GM12878 (cell line): ENCODE results near the gene ITGB3BP. TPM values are rescaled to one million over a fixed set of nuclear protein-coding genes. Genes with fewer than 3 reads are reported as not detected.

ENCODE experiments used
- ATAC-seq: fragments of 200-7000 bp; cut with Tn5 transposase; 3 replicates; pipeline ENCODE4 v1.9.1; 2020; ENCODE audit warnings: mild to moderate bottlenecking, moderate library complexity
- BruUV-seq: library from RNA; stranded (reverse); fragments of 400-500 nt; replicated peaks from 2 replicates; lab custom pipeline; 2021; lab: Mats Ljungman, UMichigan
- CTCF ChIA-PET: fragments of 300-600 bp; sonication (Branson Sonifier 250); formaldehyde crosslinking; extraction: SDS; loops from one replicate; lab custom pipeline; 2021; ENCODE audit warnings: inconsistent platforms; lab: Yijun Ruan, JAX
- POLR2A ChIA-PET: fragments of 350-600 bp; formaldehyde crosslinking; extraction: SDS; loops from one replicate; lab custom pipeline; 2021; ENCODE audit warnings: inconsistent platforms; lab: Charles Lee
- RAD21 ChIA-PET: fragments of 300-600 bp; sonication (Branson Sonifier 250); formaldehyde crosslinking; loops from one replicate; lab custom pipeline; 2023; ENCODE audit warnings: antibody characterized with exemption; ENCODE audit not compliant: unreplicated experiment; lab: Charles Lee
- SMC1A ChIA-PET: fragments of 300-600 bp; sonication (Branson Sonifier 250); formaldehyde crosslinking; loops from one replicate; lab custom pipeline; 2023; ENCODE audit not compliant: unreplicated experiment, uncharacterized antibody; lab: Charles Lee
- DNase-seq: peaks from one replicate; pipeline ENCODE4 v3.0.0-alpha.2; 2011; ENCODE audit warnings: low read depth, low spot score
- FAIRE-seq: peaks from 3 replicates; lab custom pipeline; 2011; peaks lifted over from hg19 to GRCh38; lab: Jason Lieb, UNC
- H2AFZ ChIP-seq: 2 replicates; pipeline ENCODE4 v1.6.0; 2011; ENCODE audit warnings: low read depth, low read length, control low read depth; ENCODE audit not compliant: control insufficient read depth
- H3K27ac ChIP-seq: 2 replicates; pipeline ENCODE4 v1.5.1; 2011; ENCODE audit warnings: control low read depth; ENCODE audit not compliant: control insufficient read depth, insufficient read depth
- H3K27me3 ChIP-seq, 2 experiments: replicated peaks in 1 of 2; 2 replicates each; pipeline versions ENCODE4 v1.6.0 to v1.6.1; 2011; ENCODE audit warnings: low read length in 1 of 2; ENCODE audit not compliant: control insufficient read depth in 2 of 2, insufficient read depth in 2 of 2
- H3K36me3 ChIP-seq, 2 experiments: 2 replicates each; pipeline ENCODE4 v1.5.1; 2011; ENCODE audit warnings: low read length in 1 of 2; ENCODE audit not compliant: control insufficient read depth in 2 of 2, insufficient read depth in 2 of 2
- H3K4me1 ChIP-seq: 2 replicates; pipeline ENCODE4 v1.6.1; 2011; ENCODE audit warnings: mild to moderate bottlenecking, low read length, moderate library complexity, mixed read lengths; ENCODE audit not compliant: control insufficient read depth, insufficient read depth
- H3K4me2 ChIP-seq: 2 replicates; pipeline ENCODE4 v1.6.0; 2011; ENCODE audit warnings: control low read depth; ENCODE audit not compliant: control insufficient read depth, insufficient read depth
- H3K4me3 ChIP-seq: fragments of 200-600 bp; sonication (generic); 2 replicates; pipeline ENCODE4 v1.5.1; 2016
- H3K79me2 ChIP-seq: 2 replicates; pipeline ENCODE4 v1.6.0; 2011; ENCODE audit warnings: low read length; ENCODE audit not compliant: control insufficient read depth, insufficient read depth
- H3K9ac ChIP-seq: 2 replicates; pipeline ENCODE4 v1.8.0; 2011; ENCODE audit warnings: low read length, control low read depth, mixed read lengths; ENCODE audit not compliant: control insufficient read depth, insufficient read depth
- H3K9me3 ChIP-seq: replicated peaks from 3 replicates; pipeline ENCODE4 v1.5.1; 2011; ENCODE audit warnings: mild to moderate bottlenecking, low read length; ENCODE audit not compliant: control insufficient read depth, insufficient read depth
- H4K20me1 ChIP-seq: 2 replicates; pipeline ENCODE4 v1.6.0; 2011; ENCODE audit not compliant: control insufficient read depth, insufficient read depth
- ATF2 ChIP-seq: IDR thresholded peaks from 2 replicates; pipeline ENCODE4 v1.6.1; 2012; ENCODE audit warnings: low read length, inconsistent platforms
- BCL3 ChIP-seq: IDR thresholded peaks from 2 replicates; pipeline ENCODE4 v1.6.1; 2011; ENCODE audit warnings: borderline replicate concordance, low read depth, mild to moderate bottlenecking, moderate library complexity, low read length; ENCODE audit not compliant: insufficient read depth, poor library complexity, severe bottlenecking
- DPF2 ChIP-seq: fragments of 450-650 bp; IDR thresholded peaks from 2 replicates; pipeline ENCODE4 v1.6.1; 2017; ENCODE audit warnings: mild to moderate bottlenecking
- HCFC1 ChIP-seq: fragments of 150-350 bp; IDR thresholded peaks from 2 replicates; pipeline ENCODE4 v1.6.1; 2014; ENCODE audit warnings: low read length
- IRF5 ChIP-seq: fragments of 450-650 bp; IDR thresholded peaks from 2 replicates; pipeline ENCODE4 v1.6.1; 2017; ENCODE audit warnings: borderline replicate concordance
- JUNB ChIP-seq: IDR thresholded peaks from 2 replicates; pipeline ENCODE4 v1.6.1; 2016; ENCODE audit warnings: antibody characterized with exemption, mild to moderate bottlenecking
- MYB ChIP-seq: fragments of 150-350 bp; IDR thresholded peaks from 2 replicates; pipeline ENCODE4 v1.6.1; 2014; ENCODE audit warnings: mild to moderate bottlenecking, low read depth, low read length, borderline replicate concordance
- POLR2A ChIP-seq: IDR thresholded peaks from 2 replicates; pipeline ENCODE4 v1.6.1; 2011; ENCODE audit warnings: low read depth, mild to moderate bottlenecking, low read length
- ZNF384 ChIP-seq: IDR thresholded peaks from 2 replicates; pipeline ENCODE4 v1.6.1; 2012; ENCODE audit warnings: low read depth, mild to moderate bottlenecking, low read length, improper control_type of control experiment, borderline replicate concordance
- WGBS: methylation state at CpG from one replicate; pipeline ENCODE4 v1.1.6; 2016; ENCODE audit warnings: low lambda C conversion rate; ENCODE audit not compliant: insufficient replicate concordance, insufficient coverage; ENCODE audit errors: missing lambda C conversion rate; 5-methylcytosine and 5-hydroxymethylcytosine counted together
- in situ Hi-C: fragments of 300-500 bp; cut with MboI; formaldehyde crosslinking; loops from 9 replicates; pipeline ENCODE4 v1.14.3; 2018; ENCODE audit warnings: mixed read lengths
- intact Hi-C: fragments of 100-400 bp; cut with micrococcal nuclease; formaldehyde crosslinking; loops from one replicate; pipeline ENCODE4 v1.14.2; 2022; ENCODE audit not compliant: unreplicated experiment
- polyA plus RNA-seq, 11 experiments: library from polyadenylated mRNA; depleted of rRNA in 4 of 11; unstranded in 6 of 11; stranded (reverse) in 5 of 11; fragments of >200 nt; fragmentation: Nextera tagmentation in 4 of 11; fragmentation: Illumina TruSeq in 1 of 11; extraction: Ambion mirVana in 4 of 11; extraction: Trizol in 1 of 11; gene quantifications; 1 replicate in 1 of 11; 2 replicates in 10 of 11; pipeline versions ENCODE4 v1.2.1 to v1.2.3, GENCODE V29; 2011 to 2016; ENCODE audit warnings: inconsistent platforms in 2 of 11, missing spikeins in 2 of 11, low read depth in 1 of 11
- total RNA-seq, 4 experiments: library from RNA; depleted of rRNA in 3 of 4; stranded (reverse); fragments of >200 nt in 3 of 4; fragmentation: Illumina TruSeq in 1 of 4; extraction: Trizol in 1 of 4; gene quantifications; 2 replicates each; pipeline versions ENCODE4 v1.2.1 to v1.2.3, GENCODE V29; 2013 to 2021
- TF ChIP-seq, protein P1 (sequence below): fragments of 450-650 bp; IDR thresholded peaks from 2 replicates; pipeline ENCODE4 v1.6.1; 2017; ENCODE audit warnings: mild to moderate bottlenecking, low read depth, inconsistent platforms; ENCODE audit not compliant: poor library complexity, severe bottlenecking
- TF ChIP-seq, protein P2 (sequence below): fragments of 450-650 bp; formaldehyde crosslinking; IDR thresholded peaks from 2 replicates; pipeline ENCODE4 v1.4.0; 2020; ENCODE audit warnings: mild to moderate bottlenecking, moderate library complexity
- TF ChIP-seq, protein P3 (sequence below): IDR thresholded peaks from 2 replicates; pipeline ENCODE4 v1.6.1; 2011; ENCODE audit warnings: low read depth, mild to moderate bottlenecking, low read length, moderate library complexity, borderline replicate concordance; ENCODE audit errors: extremely low read depth

The ITGB3BP gene
- total and polyA plus RNA-seq, 10 of the 15 experiments (the other 5 are each of a cell fraction or from before 2014, with no cell fraction given): 39.2 to 86.2 (median 61.8) TPM

DNA sequence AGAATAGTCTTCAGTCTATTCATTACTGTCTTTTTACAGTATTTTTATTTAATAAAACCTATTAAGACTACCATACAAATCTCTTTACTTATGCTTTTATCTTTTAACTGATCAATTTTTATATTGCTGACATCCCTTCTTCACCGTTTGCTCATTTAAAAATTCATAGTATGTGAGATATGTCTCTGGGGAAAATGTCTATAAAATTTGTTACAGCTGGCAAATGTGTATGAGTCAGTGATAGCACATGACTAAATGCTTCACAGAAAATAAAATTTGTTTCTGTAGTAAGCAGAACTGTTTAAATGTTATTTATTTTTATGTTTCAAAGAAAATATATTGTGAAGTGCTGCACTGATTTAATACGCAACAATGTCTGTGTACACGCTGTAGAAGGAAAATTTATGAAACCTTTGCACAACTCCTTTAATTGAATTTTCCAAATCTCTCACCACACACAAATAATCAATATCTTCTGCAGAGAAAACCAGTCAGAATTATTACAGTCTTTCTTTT, 74.2 kb downstream of the ITGB3BP start:
- no peaks in the 10 kb centered on the region for H3K4me1 ChIP-seq
- ChIA-PET POLR2A (no interaction called here), SMC1A (no interaction called here), RAD21 (no interaction called here), CTCF (no interaction called here)
- WGBS: 98% methylated on average over 3 of the region's 3 CpGs
- no peak overlapping the region for H3K27ac ChIP-seq
- no peak for FAIRE-seq
- TF ChIP-seq POLR2A (no peak), HCFC1 (no peak), IRF5 (no peak), ATF2 (no peak), DPF2 (no peak), ZNF384 (no peak), BCL3 (no peak), MYB (no peak), JUNB (no peak)
- TF ChIP-seq, protein P1, sequence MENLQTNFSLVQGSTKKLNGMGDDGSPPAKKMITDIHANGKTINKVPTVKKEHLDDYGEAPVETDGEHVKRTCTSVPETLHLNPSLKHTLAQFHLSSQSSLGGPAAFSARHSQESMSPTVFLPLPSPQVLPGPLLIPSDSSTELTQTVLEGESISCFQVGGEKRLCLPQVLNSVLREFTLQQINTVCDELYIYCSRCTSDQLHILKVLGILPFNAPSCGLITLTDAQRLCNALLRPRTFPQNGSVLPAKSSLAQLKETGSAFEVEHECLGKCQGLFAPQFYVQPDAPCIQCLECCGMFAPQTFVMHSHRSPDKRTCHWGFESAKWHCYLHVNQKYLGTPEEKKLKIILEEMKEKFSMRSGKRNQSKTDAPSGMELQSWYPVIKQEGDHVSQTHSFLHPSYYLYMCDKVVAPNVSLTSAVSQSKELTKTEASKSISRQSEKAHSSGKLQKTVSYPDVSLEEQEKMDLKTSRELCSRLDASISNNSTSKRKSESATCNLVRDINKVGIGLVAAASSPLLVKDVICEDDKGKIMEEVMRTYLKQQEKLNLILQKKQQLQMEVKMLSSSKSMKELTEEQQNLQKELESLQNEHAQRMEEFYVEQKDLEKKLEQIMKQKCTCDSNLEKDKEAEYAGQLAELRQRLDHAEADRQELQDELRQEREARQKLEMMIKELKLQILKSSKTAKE: no peak
- TF ChIP-seq, protein P2, sequence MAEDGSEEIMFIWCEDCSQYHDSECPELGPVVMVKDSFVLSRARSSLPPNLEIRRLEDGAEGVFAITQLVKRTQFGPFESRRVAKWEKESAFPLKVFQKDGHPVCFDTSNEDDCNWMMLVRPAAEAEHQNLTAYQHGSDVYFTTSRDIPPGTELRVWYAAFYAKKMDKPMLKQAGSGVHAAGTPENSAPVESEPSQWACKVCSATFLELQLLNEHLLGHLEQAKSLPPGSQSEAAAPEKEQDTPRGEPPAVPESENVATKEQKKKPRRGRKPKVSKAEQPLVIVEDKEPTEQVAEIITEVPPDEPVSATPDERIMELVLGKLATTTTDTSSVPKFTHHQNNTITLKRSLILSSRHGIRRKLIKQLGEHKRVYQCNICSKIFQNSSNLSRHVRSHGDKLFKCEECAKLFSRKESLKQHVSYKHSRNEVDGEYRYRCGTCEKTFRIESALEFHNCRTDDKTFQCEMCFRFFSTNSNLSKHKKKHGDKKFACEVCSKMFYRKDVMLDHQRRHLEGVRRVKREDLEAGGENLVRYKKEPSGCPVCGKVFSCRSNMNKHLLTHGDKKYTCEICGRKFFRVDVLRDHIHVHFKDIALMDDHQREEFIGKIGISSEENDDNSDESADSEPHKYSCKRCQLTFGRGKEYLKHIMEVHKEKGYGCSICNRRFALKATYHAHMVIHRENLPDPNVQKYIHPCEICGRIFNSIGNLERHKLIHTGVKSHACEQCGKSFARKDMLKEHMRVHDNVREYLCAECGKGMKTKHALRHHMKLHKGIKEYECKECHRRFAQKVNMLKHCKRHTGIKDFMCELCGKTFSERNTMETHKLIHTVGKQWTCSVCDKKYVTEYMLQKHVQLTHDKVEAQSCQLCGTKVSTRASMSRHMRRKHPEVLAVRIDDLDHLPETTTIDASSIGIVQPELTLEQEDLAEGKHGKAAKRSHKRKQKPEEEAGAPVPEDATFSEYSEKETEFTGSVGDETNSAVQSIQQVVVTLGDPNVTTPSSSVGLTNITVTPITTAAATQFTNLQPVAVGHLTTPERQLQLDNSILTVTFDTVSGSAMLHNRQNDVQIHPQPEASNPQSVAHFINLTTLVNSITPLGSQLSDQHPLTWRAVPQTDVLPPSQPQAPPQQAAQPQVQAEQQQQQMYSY: no peak
- TF ChIP-seq, protein P3, sequence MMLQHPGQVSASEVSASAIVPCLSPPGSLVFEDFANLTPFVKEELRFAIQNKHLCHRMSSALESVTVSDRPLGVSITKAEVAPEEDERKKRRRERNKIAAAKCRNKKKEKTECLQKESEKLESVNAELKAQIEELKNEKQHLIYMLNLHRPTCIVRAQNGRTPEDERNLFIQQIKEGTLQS: no peak
- no peak for DNase-seq
- H3K9ac ChIP-seq: no peak overlapping the region
- H3K4me3 ChIP-seq: no peak overlapping the region
- ATAC-seq: no peak
- no peaks in the 10 kb centered on the region for H3K9me3 ChIP-seq
- H4K20me1 ChIP-seq: no peaks in the 10 kb centered on the region
- H3K4me2 ChIP-seq: no peak overlapping the region
- in situ Hi-C loops (no loop called here), intact Hi-C loops (no loop called here)
- no peak overlapping the region for H2AFZ ChIP-seq
- no TSS peak for BruUV-seq
- no peaks in the 10 kb centered on the region for H3K36me3 ChIP-seq
- no peaks in the 10 kb centered on the region for H3K79me2 ChIP-seq
- H3K27me3 ChIP-seq: no peaks in the 10 kb centered on the region
